Stimulated activated naive CD4-positive, alpha-beta T cell (primary cell): ENCODE data around the gene RFX8.
"Not testable (repeated sequence)": the region's sequence is repeated elsewhere in the genome, so short reads cannot be mapped to it uniquely, and the experiment has no call there.

Experiments
- DNase-seq, 6 experiments: peaks; one replicate each; lab custom pipeline; 2025; lab: John Stamatoyannopoulos, UW

Gene RFX8

DNA sequence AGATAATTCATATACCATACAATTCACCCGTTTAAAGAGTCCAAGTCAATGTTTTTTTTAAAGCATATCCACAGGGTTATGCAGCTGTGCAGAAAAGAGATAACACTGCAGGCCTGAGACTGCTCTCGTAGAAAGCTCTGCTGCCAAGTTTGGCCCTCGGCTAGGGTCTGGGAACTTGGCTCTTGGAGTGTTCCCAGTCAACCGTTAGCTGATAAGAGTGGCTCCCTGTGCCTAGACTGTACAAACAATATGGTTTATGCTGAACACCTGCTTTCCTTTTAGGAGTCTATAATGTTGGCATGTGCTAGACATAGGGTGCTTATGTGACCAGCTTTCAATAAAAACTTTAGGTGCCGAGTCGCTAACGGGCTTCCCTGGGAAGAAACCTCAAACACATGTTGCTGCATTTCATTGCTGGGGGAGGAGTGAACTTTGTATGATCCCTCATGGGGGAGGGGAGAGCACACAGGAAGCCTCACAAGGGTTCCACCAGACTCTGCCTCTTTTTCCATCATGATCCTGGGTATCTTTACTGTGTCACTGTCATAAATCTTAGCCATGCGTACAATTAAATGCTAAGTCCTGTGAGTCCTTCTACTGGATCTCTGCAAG lies 34.7 kb downstream of the RFX8 start:
- no peak for DNase-seq

DNA sequence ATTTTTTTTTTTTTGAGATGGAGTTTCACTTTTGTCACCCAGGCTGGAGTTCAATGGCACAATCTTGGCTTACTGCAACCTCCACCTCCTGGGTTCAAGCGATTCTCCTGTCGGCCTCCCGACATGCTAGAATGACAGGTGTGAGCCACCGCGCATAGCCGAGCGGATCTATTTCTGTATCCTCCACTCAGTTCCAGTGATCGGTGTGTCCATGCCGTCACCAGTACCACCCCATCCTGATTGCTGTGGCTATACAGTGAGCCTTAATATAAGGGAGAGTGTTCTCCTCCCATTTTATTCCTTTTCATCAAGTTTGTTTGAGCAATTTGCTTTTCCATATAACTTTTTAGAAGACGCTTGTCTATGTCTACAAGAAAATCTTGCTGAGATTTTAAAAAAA lies 35.2 kb downstream of the RFX8 start:
- no peak for DNase-seq

DNA sequence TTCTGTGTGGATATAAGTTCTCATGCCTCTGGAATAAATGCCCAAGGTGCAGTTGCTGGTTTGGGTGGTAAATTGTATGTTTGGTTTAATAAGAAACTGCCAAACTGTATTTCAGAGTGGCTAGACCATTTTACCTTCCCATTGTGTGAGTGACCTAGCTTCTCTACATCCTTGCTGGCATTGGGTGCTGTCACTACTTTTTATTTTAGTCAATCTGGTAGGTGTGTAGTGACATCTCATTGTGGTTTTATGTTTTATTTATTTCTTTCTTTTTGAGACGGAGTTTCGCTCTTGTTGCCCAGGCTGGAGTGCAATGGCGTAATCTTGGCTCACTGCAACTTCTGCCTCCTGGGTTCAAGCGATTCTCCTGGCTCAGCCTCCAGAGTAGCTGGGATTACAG lies 36.4 kb downstream of the RFX8 start:
- not testable (repeated sequence) for DNase-seq

- DNase-seq: no peak
Measured at GRCh38 chr2:101435001-101435862, 39.7 kb downstream of the RFX8 start.

DNA sequence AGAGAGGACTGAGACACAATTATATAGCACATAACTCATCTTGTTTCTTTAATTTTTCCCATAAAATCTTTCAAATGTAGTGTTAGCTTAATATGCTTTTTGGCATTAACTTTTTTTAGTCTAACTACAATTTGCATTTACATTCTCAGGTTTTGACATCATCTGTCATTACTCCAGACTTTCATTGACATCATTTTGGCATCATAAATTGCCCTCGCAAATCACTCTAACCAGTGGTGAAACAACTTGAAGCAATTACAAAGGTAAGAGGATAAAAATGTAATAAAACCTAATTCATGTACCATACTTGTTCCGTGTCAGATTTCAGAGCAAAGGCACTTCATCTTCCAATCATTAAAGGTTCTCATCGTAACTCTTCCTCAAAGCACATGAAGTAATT lies 41.4 kb downstream of the RFX8 start:
- DNase-seq: no peak

DNA sequence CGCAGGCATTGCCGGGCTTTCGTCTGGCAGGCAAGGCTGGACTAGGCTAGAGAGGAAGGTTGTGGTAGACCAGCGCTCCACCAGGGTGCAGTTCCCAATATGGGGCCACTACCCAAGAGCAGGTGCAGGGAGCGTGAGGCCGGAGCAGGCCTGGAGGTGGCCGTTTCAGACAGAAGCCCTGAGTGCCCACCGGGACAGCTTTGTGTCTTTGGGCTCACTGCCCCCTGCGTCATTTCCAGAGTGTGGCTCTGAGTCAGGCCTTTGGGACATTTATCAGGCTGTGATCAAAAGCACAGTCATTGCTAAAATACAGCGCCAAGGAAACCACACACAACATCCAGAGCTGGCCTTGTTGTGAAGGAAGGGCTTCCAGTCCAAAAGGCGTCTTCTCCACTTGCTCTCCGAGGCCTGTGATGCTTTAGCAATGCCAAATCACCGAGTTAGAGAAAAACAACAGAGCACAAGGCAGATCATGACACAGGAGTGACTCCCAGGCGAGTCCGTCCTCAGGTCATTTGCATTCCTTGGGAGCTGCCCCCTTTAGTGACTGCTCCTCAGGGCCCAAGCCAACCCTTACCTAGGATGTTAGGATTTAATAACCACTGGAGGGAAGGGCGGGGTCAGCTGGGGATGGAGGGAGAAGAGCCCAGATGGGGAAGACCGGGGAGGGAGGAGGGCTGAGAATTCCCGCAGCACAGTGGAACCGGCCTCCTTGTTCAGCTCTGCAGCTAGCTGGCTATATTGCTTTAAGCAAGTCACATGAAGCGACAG lies 42.3 kb downstream of the RFX8 start:
- no peak for DNase-seq

- DNase-seq: no peak
Measured at GRCh38 chr2:101431486-101431885, 43.4 kb downstream of the RFX8 start.

- DNase-seq: no peak
Measured at GRCh38 chr2:101430156-101430555, 44.8 kb downstream of the RFX8 start.

DNA sequence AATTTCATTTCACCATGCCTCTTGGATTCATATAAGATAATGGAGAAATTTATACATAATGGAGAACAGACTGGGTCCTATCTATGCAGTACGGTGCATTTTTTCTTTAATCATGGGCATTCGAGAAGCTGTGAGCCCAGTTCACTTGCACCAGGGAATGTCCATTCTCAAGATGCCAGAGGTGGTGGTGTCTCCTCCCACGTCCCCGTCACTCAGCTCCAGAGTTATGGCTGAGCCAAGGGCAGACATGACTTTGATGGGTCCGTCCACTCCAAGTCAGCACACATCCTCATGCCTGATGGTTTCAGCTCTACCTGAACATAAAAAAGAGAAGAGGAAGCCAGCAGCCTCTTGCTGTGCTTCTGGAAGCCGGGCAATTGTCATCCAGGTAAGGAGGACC lies 45.5 kb downstream of the RFX8 start:
- DNase-seq: no peak

DNA sequence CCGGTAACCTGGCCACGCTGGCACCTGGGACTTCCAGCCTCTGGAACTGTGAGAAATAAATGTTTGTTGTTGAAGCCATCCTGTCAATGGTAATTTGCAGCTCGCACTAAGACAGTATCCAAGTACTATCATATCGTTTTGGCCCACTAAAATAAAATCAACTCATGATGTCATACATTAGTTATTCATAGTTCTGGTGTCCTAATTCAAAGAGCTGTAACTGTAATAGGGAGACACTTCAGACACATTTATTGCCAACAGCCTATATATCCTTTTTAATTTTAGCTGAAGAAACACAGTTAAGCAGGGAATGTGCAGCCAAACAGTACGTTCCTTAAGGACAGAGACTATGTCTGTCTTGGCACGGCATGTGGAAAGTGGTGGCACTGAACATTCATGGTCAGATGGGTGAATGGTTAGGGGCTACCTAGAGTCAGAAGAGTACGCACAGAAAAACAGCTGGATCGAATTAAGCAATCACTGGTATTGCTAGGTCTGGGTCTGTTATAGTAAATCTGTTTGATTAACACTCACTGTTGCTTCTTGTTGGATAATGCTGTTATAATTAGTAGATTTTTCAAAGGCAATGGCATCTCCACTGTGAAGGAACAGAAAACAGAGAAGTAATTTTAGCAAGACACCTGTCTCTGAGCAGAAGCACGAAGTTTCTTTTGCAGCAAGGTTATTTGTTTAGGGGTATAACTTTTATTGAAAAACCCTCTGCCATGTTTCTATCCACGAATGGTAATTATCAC lies 46.3 kb downstream of the RFX8 start:
- no peak for DNase-seq

DNA sequence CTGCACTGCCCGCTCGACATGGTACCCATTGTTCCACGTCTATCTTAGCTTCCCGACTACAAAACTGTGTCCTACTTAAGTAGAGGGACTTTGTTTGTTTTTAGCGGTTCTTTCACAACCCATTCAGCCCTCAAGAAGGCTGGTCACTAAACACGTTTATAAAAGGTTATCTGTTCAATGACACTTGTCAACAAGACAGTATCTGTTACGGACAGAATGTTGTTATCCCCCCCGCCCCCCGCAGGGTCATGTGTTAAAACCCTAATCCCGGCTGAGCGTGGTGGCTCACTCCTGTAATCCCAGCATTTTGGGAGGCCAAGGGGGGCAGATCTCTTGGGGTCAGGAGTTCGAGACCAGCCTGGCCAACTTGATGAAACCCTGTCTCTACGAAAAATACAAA lies 47.2 kb downstream of the RFX8 start:
- DNase-seq: no peak

- DNase-seq: no peak
Measured at GRCh38 chr2:101427240-101427639, 47.7 kb downstream of the RFX8 start.

DNA sequence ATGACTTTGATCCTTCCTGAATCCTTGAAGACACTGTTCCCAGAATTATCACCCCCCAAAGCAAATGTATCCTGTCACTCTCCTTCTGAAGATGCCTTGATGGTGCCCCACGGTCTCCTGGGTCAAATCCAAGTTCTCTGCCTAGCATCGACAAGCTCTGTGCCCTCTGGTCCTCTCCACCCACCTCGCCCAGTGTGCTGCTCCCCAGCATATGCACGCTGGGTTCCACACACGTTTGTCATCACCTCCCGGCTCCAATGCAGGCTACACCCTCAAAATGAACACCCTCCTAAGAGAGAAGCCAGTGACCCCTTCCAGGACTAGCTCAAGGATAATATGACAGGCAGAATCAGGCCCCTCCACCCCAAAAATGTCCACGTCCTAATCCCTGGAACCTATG lies 48.1 kb downstream of the RFX8 start:
- no peak for DNase-seq

GRCh38 chr2:101420623-101421022 lies 54.3 kb downstream of the RFX8 start:
- DNase-seq: no peak

DNA sequence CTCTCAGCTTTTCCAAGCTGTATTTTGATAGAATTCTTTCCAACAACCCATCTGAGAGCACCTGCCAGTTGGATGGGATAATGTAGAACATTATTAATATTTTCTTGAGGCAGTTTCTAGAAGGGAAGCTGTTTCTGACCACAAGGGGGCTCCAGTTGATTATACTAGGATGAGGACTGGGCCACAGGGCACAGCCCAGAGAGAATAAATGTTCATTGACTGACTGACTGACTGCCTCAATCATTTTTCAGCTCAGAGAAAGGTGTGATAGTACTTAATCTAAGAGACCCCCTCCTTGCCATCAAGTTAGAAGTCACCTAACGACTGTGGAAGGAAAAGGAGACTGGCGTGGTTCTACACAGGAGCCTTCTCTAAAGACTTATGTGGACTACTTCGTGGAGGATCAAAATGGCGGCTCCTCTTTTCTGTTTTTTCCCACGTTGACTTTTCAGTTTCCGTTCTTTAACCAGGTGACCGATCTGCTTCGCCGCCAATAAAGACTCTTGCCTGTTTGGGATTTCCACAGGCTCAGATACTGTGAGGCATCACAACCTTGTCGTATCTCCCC lies 55.7 kb downstream of the RFX8 start:
- DNase-seq: peak; percentile 6 to 77 (median 36)

GRCh38 chr2:101418460-101419095 lies 56.3 kb downstream of the RFX8 start:
- no peak for DNase-seq

GRCh38 chr2:101416609-101417008 lies 58.3 kb downstream of the RFX8 start:
- DNase-seq: no peak

DNA sequence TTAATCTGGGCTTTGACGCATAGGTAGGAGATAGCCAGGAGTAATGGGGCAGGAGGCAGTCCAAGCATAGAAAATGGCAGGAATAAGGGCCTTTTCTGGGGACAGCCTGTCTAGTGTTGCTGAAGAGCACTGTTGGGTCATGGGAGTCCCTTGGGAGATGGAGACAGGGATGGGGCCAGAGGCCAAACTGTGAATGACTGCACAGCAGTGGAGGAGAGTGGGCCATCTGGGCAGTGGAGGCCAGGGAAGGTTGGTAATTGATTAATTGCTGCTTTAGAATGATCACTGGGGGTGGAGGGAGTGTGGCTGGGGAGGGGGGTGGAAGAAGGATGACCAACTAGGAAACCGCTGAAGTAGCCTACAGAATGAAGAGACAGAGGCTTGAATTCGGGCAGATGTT lies 59.0 kb downstream of the RFX8 start:
- no peak for DNase-seq

GRCh38 chr2:101415220-101415619 lies 59.7 kb downstream of the RFX8 start:
- no peak for DNase-seq

DNA sequence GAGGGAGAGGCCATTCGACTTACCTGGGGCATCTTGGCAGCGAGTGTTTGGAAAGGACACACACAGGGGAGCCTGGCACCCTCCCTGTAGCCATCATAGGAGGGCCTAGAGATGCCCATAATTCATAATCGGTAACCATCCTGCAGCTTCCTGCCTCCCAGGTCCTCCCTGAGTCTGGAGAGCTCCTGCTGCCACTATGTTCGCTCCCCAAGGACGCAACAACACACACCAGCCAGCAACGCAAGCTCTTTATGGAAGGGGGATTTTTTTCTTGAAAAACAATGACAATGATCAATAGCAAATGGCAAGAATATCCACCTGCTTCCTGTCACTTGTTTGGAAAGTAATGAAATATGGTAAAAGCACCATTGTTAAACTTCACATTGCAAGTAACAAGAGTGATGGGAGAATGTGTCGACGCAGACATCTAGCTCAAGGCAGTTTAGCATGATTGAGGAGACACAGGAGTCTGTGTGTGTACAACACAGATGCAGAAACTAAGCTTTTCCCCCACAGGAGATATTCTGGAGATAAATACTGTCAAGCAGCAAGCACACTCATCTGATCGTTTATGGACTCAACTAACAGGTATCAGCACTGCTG lies 62.7 kb downstream of the RFX8 start:
- DNase-seq: no peak

- DNase-seq: no peak
Measured at GRCh38 chr2:101410746-101411145, 64.2 kb downstream of the RFX8 start.
